ENCODE results near the gene SSB.
"Not testable (repeated sequence)": the region's sequence is repeated elsewhere in the genome, so short reads cannot be mapped to it uniquely, and the experiment has no call there.

Gene SSB

DNA sequence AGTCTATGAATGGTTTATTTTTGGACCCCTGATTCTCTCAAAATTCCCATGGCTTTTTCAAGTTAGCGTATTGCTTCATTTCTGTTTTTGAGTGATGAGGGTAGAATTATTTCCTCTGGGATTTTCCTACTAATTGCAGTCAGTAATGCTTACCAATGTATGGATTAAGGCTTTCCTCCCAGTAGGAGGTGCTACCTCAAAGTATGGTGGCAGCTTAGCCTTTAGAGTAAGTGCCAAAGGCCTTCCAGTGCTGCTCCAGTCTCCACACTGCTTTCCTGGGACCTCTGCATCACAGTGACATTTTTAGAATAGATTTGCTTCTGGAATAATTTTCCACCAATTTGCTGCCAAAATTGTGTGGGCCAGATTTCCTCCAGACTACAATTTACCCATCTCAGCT, 16.2 kb upstream of the SSB start:
- DNase-seq, result no peak

DNA sequence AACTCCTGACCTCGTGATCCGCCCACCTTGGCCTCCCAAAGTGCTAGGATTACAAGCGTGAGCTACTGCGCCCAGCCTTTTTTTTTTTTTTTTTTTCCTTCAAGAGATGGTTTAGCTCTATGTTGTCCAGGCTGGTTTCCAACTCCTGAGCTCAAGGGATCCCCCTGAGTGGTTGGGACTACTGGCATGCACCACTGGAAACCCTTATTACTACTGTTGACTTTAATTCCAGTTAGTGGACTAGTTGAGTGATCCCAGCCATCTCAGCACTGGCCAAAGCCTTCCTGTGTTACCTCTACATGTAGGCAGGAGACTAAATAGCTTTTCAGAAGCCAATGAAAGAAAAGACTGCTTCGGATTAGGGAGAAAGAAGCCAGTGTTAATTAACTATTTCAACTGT, 8.1 kb upstream of the SSB start:
- no peak for DNase-seq

DNA sequence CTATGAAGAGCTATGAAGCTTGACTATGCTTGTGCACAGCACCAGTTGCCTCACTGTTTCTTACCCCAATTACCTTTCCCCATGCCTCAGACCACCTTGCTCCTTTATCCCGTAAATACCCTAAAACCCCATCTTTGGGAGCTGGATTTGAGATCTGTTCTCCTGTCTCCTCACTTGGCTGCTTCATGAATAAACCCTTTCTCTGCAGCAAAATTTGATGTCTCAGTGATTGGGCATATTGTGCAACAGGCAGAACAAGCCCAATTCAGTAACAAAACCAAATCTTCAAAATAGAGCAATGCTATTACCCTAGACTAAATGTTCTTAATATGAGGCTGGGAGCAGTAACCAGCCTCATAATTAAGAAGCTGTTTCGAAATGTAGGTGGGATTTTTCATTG, 3.5 kb upstream of the SSB start:
- DNase-seq, result no peak

DNA sequence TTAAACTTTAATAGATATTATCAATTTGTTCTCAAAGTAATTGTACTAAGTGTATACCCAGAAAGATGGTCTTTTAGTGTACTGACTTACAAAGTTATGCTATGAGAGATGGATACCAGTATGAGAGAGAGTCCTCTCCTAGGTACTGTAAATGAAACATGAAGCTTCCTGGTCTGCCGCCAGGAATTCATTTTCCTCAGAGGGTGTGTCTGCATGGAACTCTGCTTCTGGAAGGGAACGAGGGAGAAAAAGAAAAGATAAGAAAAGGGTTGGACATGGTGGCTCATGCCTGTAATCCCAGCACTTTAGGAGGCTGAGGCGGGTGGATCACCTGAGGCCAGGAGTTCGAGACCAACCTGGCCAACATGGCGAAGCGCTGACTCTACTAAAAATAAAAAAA, 2.2 kb upstream of the SSB start:
- DNase-seq, result no peak

DNA sequence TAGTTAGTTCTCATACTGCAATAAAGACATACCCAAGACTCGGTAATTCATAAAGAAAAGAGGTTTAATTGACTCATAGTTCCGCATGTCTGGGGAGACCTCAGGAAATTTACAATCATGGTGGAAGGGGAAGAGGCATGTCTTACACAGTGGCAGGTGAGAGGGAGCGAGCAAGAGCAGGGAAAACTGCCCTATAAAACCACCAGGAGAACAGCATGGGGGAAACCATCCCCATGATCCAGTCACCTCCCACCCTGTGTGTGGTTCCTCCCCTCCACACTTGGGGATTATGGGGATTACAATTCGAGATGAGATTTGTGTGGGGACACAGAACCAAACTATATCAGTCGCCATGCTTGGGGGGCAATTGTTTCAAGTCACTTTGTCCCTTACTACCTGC, 1.1 kb upstream of the SSB start:
- DNase-seq, result no peak

DNA sequence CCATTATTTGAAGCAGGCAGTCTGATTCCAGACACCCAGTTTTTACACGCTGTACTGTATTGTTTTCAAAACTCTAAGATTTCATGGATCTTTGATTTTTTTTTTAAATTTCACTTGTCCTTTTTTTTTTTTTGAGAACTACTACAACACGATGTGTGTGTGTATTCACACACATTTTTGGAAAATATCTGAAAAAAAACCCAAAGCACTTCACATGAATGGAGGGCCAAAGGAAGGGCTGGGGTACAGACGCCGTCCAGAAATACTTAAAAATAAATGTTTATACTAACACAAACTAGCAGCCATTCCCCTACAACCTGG, 314 bp upstream of the SSB start:
- DNase-seq, result no peak

DNA sequence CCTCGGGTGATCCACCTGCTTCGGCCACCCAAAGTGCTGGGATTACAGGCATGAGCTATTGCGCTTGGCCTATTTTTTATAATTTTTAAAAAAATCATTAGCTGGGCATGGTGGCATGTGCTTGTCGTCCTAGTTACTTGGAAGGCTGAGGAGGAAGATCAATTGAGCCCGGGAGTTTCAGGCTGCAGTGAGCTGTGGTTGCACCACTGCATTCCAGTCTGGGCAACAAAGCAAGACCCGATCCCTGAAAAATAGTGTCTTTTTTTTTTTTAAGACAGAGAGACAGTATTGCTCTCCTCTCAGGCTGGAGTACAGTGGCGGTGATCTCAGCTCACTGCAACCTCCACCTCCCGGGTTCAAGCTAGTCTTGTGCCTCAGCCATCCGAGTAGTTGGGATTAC, 4.8 kb downstream of the SSB start:
- no peak for DNase-seq

DNA sequence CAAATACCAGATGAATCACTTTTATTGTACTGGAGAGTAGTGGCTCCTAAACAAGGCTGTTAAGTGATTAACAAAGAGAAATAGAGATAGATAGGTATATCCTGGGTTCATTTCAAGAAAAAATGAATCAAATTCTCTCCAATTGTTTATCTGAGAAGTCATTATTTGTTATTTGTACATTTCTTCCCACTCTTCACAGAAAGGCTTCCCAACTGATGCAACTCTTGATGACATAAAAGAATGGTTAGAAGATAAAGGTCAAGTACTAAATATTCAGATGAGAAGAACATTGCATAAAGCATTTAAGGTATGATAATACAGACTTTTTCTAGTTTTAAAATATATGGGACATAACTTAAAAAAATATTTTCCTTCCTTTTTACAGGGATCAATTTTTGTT, 7.9 kb downstream of the SSB start:
- DNase-seq, result no peak

DNA sequence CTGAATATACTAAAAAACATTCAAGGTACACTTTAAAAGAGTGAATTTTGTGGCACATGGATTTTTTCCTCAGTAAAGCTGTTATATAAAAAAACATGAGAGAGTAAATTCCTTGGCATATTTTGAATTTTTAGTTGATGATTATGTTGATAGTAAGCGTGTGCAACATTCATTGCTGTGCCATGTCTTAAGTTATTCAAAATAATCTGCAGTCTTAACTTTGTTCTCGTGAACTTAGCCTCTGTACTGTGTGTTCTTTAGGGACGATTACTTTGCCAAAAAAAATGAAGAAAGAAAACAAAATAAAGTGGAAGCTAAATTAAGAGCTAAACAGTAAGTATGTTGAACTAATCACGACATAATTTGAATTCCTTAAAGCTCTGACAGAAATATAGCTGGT, 9.6 kb downstream of the SSB start:
- DNase-seq, result no peak

DNA sequence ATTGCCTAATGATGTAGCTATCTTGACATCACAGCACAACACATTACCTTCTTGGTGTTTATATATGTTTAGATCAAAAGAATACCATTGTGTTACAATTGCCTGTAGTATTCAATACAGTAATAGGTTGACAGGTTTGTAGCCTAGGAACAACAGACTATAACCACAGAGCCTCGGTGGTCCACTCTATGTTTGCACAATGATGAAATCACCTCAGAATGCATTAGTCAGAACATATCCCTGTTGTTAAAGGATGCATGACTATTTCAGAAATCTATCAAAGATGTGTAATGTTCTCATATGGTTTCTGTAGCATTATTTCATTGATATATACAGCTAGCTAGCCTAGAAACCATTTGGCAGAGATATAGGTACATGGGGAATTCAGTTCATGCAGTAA, 17.2 kb downstream of the SSB start:
- DNase-seq, result no peak

DNA sequence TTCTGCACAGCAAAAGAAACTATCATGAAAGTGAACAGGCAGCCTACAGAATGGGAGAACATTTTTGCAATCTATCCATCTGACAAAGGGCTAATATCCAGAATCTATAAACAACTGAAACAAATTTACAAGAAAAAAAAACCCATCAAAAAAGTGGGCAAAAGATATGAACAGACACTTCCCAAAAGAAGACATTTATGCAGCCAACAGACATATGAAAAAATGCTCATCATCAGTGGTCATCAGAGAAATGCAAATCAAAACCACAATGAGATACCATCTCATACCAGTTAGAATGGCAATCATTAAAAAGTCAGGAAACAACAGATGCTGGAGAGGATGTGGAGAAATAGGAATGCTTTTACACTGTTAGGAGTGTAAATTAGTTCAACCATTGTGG, 18.3 kb downstream of the SSB start:
- DNase-seq, result not testable (repeated sequence)

DNA sequence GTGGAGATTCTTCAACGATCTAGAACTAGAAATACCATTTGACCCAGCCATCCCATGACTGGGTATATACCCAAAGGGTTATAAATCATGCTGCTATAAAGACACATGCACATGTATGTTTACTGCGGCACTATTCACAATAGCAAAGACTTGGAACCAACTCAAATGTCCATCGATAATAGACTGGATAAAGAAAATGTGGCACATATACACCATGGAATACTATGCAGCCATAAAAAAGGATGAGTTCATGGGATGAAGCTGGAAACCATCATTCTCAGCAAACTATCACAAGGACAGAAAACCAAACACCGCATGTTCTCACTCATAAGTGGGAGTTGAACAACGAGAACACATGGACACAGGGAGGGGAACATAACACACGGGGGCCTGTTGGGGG, 18.7 kb downstream of the SSB start:
- not testable (repeated sequence) for DNase-seq

DNA sequence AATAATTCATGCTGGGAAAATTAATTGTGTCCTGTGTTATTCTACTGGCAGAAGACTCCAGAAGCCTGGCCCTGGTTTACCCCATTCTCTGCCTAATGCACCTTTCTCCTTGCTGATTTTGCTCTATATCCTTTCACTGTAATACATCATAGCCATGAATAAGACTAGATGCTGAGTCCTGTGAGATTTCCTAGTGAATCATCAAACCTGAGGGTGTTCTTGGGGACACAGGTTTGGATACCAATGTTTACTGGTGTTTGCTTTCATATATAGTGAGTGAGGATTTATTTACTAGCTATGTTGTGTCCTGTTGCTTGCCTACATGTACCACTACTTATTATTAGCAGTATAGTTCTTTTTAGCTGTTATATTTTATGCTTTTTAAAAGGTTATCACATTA, 19.6 kb downstream of the SSB start:
- DNase-seq, result no peak

DNA sequence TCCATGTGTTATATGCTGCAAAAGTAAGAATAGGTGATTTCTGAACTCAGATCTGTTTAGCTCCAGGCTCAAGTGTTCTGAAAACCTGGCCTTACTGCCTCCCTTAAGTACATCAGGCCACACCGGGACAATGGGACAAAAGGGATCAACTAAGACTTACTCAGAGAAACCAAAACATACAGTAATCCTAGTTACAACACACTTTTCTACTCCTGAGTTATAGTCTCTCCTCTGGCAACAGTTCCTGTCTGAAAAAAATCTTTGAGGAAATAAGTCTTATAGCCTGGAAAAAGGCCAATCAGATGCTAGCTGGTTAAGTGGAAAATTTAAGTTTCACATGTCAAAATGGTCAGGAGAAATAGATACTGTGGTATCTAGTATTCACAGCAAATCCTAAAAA, 20.4 kb downstream of the SSB start:
- DNase-seq, result no peak

DNA sequence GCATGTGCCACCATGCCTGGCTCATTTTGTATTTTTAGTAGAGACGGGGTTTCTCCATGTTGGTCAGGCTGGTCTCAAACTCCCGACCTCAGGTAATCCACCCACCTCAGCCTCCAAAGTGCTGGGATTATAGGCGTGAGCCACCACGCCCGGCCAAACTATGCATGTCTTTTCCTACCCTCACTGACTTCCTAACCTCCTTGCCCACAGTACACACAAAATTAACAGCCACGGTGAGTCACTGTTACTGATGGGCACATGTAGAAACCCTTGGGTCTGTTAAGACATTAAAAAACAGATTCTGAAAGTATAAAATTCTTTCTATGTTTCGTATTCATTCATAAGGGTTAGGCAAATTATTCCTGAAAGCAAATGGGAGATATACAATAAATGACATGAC, 21.4 kb downstream of the SSB start:
- not testable (repeated sequence) for DNase-seq

DNA sequence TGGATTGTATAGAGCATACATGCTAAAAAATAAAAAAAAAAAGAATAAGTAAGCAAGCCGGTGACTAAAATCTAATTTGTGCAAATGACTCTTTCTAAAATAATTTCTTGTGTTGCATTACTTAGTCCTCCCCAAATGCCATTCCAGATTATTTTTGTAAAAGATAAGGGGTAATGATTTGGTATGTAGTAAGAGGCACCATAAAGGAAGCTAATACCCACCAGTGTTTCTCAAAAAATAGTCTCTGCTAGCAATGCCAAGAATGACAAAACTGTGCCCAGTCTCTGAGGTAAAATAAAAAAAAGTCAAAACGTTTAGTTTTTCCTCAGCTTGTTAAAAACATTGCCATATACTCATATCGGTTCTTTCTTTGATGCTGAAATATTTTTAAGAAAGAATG, 23.4 kb downstream of the SSB start:
- DNase-seq, result no peak

DNA sequence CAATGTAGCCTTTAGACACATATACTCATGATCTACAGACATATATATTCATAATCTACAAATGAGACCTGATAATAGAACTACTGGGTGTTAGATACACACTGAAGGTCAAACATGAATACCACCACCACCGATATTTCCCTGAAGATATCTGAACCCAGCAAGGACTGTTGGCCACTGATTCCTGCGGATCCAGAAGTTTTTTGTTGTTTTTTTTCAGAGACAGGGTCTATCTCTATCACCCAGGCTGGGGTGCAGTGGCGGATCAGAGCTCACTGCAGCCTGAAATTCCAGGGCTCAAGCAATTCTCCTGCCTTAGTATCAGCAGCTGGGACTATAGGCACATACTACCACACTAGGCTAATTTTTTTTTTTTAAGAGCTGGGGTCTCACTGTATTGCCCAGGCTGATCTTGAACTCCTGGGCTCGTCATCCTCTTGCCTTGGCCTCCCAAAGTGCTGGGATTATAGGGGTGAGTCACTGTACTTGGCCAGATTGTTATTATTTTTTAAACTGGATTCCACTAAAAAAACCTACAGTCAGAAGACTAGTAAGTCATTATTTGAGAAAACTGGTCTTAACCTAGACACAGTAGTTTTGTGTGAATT, 24.2 kb downstream of the SSB start:
- no peak for DNase-seq

DNA sequence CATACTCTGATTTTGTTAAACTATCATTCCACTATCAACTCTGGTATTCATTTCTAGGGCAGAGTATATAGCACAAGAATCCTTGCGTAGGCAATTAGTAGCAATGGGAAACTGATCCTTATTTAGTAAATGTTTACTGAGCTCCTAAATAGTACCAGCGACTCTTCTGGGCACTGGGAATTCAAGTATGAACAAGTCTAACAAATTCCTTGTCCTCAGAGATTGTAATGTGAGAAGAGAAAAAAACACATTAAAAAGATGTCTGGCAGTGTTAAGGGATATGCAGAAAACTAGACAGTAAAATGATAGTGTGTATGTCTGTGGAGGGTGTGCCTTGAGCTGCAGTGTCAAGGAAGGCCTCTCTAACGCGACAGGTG, 25.3 kb downstream of the SSB start:
- no peak for DNase-seq

DNA sequence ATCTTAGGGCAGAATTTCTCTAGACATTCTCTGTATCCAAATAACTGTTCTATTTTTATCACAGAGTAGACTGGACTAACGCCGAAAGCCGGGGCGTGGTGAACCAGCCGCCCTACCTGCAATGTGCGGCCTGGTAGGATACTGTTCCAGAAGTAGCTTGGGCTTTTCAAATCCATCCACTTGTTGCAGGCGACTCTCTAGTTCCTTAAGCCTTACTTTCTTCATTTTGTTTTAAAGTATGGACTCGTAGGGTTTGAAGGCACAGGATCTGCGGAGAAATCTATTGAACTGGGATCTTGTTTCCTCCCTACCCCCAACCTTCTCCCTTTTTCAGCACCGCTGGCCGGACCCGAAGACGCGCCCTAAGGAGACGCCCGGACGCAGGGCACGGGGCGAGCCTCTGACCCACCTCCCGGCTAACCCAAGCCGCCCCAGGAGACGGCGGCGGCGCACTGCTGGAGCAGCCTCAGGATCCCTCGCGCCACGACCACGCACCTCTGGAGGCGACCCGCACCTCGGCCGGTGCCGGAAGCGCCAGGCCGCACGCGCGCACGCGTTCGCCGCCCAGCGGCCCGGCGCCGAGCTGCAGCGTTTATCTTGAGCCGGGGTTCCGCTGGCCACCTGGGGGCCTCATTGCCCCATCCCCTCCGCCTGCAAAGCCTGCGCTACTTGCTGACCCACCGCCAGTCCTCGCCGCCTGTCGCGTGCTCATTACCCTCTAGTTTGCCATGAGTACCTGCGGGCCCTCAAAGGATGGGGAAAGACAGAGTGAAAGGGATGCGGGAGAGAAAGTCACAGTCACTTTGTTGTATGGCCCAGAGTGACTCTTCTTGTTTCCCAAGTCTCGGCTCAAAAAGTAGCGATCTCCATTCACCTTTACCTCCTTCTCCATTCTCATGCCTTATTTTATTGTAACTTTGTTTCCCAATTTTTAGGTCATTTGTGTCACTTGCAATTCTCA, 26.0 kb downstream of the SSB start, which contains the start of gene METTL5:
Gene METTL5, minus strand, starts transcription at position 533 of the 961 bp plus-strand sequence. Its CDS starts 308 bp downstream, at position 225.
- peak; percentile 73 to 79 for DNase-seq

DNA sequence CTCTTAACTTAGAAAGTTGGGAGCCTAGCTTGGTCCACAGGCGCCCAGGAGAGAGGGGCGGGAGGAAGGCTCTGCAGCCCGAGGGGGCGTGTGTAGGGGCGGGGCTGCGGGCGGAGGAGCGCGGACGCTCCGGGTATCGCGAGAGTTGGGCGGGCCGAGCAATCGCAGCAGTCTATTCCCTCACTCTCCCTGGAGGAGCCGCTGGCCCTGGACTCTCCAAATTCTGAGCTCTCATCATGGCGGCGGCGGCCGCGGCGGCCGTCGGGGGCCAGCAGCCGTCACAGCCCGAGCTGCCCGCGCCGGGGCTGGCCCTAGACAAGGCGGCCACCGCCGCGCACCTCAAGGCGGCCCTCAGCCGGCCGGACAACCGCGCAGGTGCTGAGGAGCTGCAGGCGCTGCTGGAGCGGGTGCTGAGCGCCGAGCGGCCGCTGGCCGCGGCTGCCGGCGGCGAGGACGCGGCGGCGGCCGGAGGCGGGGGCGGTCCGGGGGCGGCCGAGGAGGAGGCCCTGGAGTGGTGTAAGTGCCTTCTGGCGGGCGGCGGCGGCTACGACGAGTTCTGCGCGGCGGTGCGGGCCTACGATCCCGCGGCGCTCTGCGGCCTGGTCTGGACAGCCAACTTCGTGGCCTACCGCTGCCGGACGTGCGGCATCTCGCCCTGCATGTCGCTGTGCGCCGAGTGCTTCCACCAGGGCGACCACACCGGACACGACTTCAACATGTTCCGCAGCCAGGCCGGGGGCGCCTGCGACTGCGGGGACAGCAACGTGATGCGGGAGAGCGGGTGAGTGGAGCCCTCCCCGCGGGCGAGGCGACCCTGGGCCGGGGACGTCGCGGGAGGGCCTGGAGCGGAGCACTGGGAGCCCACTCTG, 28.8 kb downstream of the SSB start, which contains the start of gene UBR3:
Gene UBR3, plus strand, starts transcription at position 183 of the 869 bp plus-strand sequence. Its CDS starts 54 bp downstream, at position 237.
- peak; percentile 89 to 91 for DNase-seq

DNA sequence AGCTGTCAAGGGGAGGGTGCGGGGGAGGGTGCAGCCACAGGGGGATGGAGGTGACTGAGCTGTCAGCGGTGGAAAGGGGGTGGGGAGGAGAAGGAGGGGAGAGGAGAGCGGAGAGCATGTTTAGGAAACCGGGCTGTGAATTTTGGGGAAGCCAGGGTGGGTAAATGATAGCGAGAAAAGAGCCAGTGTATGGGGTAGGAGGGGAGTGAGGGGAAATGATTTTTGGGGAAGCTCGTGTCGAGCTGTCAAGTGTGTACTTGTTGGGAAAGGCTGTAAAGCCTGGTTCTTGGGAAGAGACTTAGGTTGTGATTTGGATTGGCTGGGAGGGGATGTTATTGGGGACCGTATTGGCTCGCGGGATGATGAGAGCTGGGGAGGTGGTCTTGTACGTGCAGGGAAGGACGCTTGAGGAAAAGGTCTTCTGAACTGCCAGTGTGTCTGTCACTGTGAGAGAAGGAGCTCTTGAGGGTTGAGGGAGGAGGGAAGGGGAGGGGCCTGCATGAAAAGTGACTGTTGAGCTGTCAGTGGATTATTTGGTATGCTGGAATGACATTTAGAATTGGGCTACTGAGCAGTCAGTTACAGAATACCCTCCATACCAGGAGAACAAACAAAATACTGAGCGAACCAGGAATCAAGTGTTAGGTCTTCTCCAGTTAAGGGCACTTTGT, 29.6 kb downstream of the SSB start:
- DNase-seq, result peak; percentile 19 to 45

DNA sequence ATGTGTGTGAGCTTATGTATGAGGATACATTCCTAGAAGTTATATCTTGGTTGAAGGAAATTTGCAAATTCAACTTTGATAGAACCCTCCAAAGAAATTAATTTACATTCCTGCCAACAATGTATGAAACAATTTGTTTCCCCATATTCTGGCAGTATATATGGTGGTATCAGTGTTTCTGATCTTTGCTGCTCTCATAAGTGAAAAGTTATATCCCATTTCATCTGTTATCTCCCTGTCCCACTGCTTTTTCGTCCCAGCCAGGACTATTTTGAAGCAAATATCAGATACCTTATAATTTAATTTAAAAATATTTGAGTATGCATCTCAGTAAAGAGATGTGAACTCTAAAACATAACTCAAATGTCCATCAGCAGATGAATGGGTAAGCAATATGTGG, 35.7 kb downstream of the SSB start:
- DNase-seq, result no peak

Data from CD4-positive, alpha-beta T cell treated with Interleukin-1 beta for 1 hour (primary cell).